GM12878 (cell line): Measurements from ENCODE around the gene LDOC1. TPM values are rescaled to one million over a fixed set of nuclear protein-coding genes. Genes with fewer than 3 reads are reported as not detected.

Experiments used
- polyA plus RNA-seq, 11 experiments: library from polyadenylated mRNA; depleted of rRNA in 4 of 11; unstranded in 6 of 11; stranded (reverse) in 5 of 11; fragments of >200 nt; fragmentation: Nextera tagmentation in 4 of 11; fragmentation: Illumina TruSeq in 1 of 11; extraction: Ambion mirVana in 4 of 11; extraction: Trizol in 1 of 11; gene quantifications; 1 replicate in 1 of 11; 2 replicates in 10 of 11; pipeline versions ENCODE4 v1.2.1 to v1.2.3, GENCODE V29; 2011 to 2016; ENCODE audit warnings: inconsistent platforms in 2 of 11, missing spikeins in 2 of 11, low read depth in 1 of 11
- total RNA-seq, 4 experiments: library from RNA; depleted of rRNA in 3 of 4; stranded (reverse); fragments of >200 nt in 3 of 4; fragmentation: Illumina TruSeq in 1 of 4; extraction: Trizol in 1 of 4; gene quantifications; 2 replicates each; pipeline versions ENCODE4 v1.2.1 to v1.2.3, GENCODE V29; 2013 to 2021

The LDOC1 gene
- total and polyA plus RNA-seq, 10 of the 15 experiments (the other 5 are each of a cell fraction or from before 2014, with no cell fraction given): 0.04 to 0.28 (median 0.11) TPM; not detected in 7

Other genes with a start within 250 kb of the LDOC1 start
- not detected in 2 replicates for gene SPANXB1, start 174.5 kb downstream of the LDOC1 start, total RNA-seq (2014; rRNA removed)
- not detected in 2 replicates for gene SPANXB1, start 174.5 kb downstream of the LDOC1 start, total RNA-seq (2014; rRNA removed; fragmentation: Illumina TruSeq; extraction: Trizol)
- not detected in 2 replicates for gene SPANXB1, start 174.5 kb downstream of the LDOC1 start, total RNA-seq (2021)
- gene SPANXB1, start 174.5 kb downstream of the LDOC1 start, polyA plus RNA-seq (2011; rRNA removed): 0.18 TPM in 1 of 2 replicates, not detected in the other
- gene SPANXB1, start 174.5 kb downstream of the LDOC1 start, polyA plus RNA-seq (2014; fragmentation: Illumina TruSeq; extraction: Trizol): not detected in 2 replicates
- not detected for gene SPANXB1, start 174.5 kb downstream of the LDOC1 start, polyA plus RNA-seq (2014; fragmentation: Nextera tagmentation; extraction: Ambion mirVana)
- gene SPANXB1, start 174.5 kb downstream of the LDOC1 start, polyA plus RNA-seq (2014; rRNA removed): not detected in 2 replicates
- not detected for gene SPANXB1, start 174.5 kb downstream of the LDOC1 start, polyA plus RNA-seq (2016; fragmentation: Nextera tagmentation; extraction: Ambion mirVana)
- not detected in 2 replicates for gene SPANXC, start 65.4 kb upstream of the LDOC1 start, total RNA-seq (2014; rRNA removed)
- gene SPANXC, start 65.4 kb upstream of the LDOC1 start, total RNA-seq (2014; rRNA removed; fragmentation: Illumina TruSeq; extraction: Trizol): not detected in 2 replicates
- not detected in 2 replicates for gene SPANXC, start 65.4 kb upstream of the LDOC1 start, total RNA-seq (2021)
- gene SPANXC, start 65.4 kb upstream of the LDOC1 start, polyA plus RNA-seq (2011; rRNA removed): not detected in 2 replicates
- not detected in 2 replicates for gene SPANXC, start 65.4 kb upstream of the LDOC1 start, polyA plus RNA-seq (2014; fragmentation: Illumina TruSeq; extraction: Trizol)
- not detected for gene SPANXC, start 65.4 kb upstream of the LDOC1 start, polyA plus RNA-seq (2014; fragmentation: Nextera tagmentation; extraction: Ambion mirVana)
- gene SPANXC, start 65.4 kb upstream of the LDOC1 start, polyA plus RNA-seq (2014; rRNA removed): not detected in 2 replicates
- gene SPANXC, start 65.4 kb upstream of the LDOC1 start, polyA plus RNA-seq (2016; fragmentation: Nextera tagmentation; extraction: Ambion mirVana): not detected